HepG2 (cell line): Measurements from ENCODE around the gene ADIPOR2. TPM values are rescaled to one million over a fixed set of nuclear protein-coding genes. Genes with fewer than 3 reads are reported as not detected.

Experiments used
- ATAC-seq: fragments of 200-7000 bp; cut with Tn5 transposase; 3 replicates; pipeline ENCODE4 v1.9.1; 2020; ENCODE audit warnings: mild to moderate bottlenecking, moderate library complexity
- BruUV-seq: library from RNA; stranded (reverse); fragments of 400-500 nt; replicated peaks from 2 replicates; lab custom pipeline; 2021; lab: Mats Ljungman, UMichigan
- CTCF ChIA-PET: fragments of 300-600 bp; formaldehyde crosslinking; extraction: SDS; loops from one replicate; lab custom pipeline; 2021; ENCODE audit warnings: low total read pairs, inconsistent platforms, low intra/inter-chr PET ratio; lab: Yijun Ruan, JAX
- POLR2A ChIA-PET: fragments of 350-600 bp; sonication (Branson Sonifier 250); formaldehyde crosslinking; loops from one replicate; lab custom pipeline; 2020; ENCODE audit warnings: antibody characterized with exemption, inconsistent platforms; lab: Yijun Ruan, JAX
- DNase-seq: peaks from one replicate; pipeline ENCODE4 v3.0.0-alpha.2; 2015; ENCODE audit warnings: low spot score
- FAIRE-seq: peaks from 3 replicates; lab custom pipeline; 2011; peaks lifted over from hg19 to GRCh38; lab: Jason Lieb, UNC
- H2AFZ ChIP-seq: one replicate; pipeline ENCODE4 v1.6.1; 2011; ENCODE audit warnings: low read length, inconsistent platforms
- H3K27ac ChIP-seq: fragments of 300-600 bp; 3 replicates; pipeline ENCODE4 v1.8.0; 2011; ENCODE audit warnings: mixed run types, mild to moderate bottlenecking, mixed read lengths, low read length, inconsistent platforms; ENCODE audit not compliant: insufficient read depth; ENCODE audit errors: extremely low read length
- H3K27me3 ChIP-seq, 2 experiments: fragments of 200-600 bp in 1 of 2; 2 replicates in 1 of 2; 3 replicates in 1 of 2; pipeline versions ENCODE4 v1.6.0 to v1.8.0; 2011; ENCODE audit warnings: low read length in 2 of 2, mild to moderate bottlenecking in 2 of 2, moderate library complexity in 2 of 2, inconsistent platforms in 1 of 2; ENCODE audit not compliant: insufficient read depth in 2 of 2, control insufficient read depth in 1 of 2
- H3K36me3 ChIP-seq, 2 experiments: fragments of 200-600 bp in 1 of 2; replicated peaks in 1 of 2; 2 replicates in 1 of 2; 3 replicates in 1 of 2; pipeline versions ENCODE4 v1.5.1 to v1.8.0; 2011; ENCODE audit warnings: low read length in 2 of 2, inconsistent platforms in 1 of 2; ENCODE audit not compliant: insufficient read depth in 2 of 2, control insufficient read depth in 1 of 2
- H3K4me1 ChIP-seq: 2 replicates; pipeline ENCODE4 v1.5.1; 2012; ENCODE audit warnings: low read length, inconsistent platforms; ENCODE audit not compliant: insufficient read depth
- H3K4me2 ChIP-seq: 2 replicates; pipeline ENCODE4 v1.6.0; 2011; ENCODE audit warnings: low read depth, low read length, inconsistent platforms
- H3K4me3 ChIP-seq, 3 experiments: fragments of 200-600 bp in 1 of 3; sonication (generic), shearing (Covaris generic) in 1 of 3; replicated peaks in 1 of 3; 2 replicates each; pipeline ENCODE4 v1.5.1; 2011 to 2016; ENCODE audit warnings: low read length in 3 of 3, inconsistent platforms in 2 of 3, low read depth in 2 of 3, mild to moderate bottlenecking in 2 of 3, control low read depth in 1 of 3, mixed read lengths in 1 of 3; ENCODE audit not compliant: insufficient read depth in 1 of 3
- H3K79me2 ChIP-seq: one replicate; pipeline ENCODE4 v1.6.1; 2011; ENCODE audit warnings: low read length, inconsistent platforms; ENCODE audit not compliant: insufficient read depth
- H3K9ac ChIP-seq: 2 replicates; pipeline ENCODE4 v1.6.0; 2011; ENCODE audit warnings: mild to moderate bottlenecking, low read depth, low read length, inconsistent platforms; ENCODE audit not compliant: insufficient read depth
- H3K9me3 ChIP-seq: 2 replicates; pipeline ENCODE4 v1.5.1; 2012; ENCODE audit warnings: mild to moderate bottlenecking, low read length
- H4K20me1 ChIP-seq: 2 replicates; pipeline ENCODE4 v1.6.0; 2011; ENCODE audit warnings: inconsistent platforms, mild to moderate bottlenecking, low read length, moderate library complexity; ENCODE audit not compliant: insufficient read depth
- CENPX ChIP-seq: sonication (generic); formaldehyde crosslinking; IDR thresholded peaks from 2 replicates; pipeline ENCODE4 v1.9.0; 2021; ENCODE audit warnings: mild to moderate bottlenecking, missing genetic modification reagents, moderate library complexity
- EED ChIP-seq: sonication (generic); formaldehyde crosslinking; IDR thresholded peaks from 2 replicates; pipeline ENCODE4 v1.5.0; 2020; ENCODE audit warnings: mild to moderate bottlenecking, missing genetic modification reagents
- FOXA1 ChIP-seq, 2 experiments: fragments of 450-650 bp in 1 of 2; sonication (generic) in 1 of 2; formaldehyde crosslinking in 1 of 2; IDR thresholded peaks; 2 replicates each; pipeline versions ENCODE4 v1.4.0 to v1.6.1; 2016 to 2020; ENCODE audit warnings: missing genetic modification reagents in 1 of 2
- SRSF4 ChIP-seq: fragments of 200-400 bp; formaldehyde crosslinking; IDR thresholded peaks from one replicate; pipeline ENCODE4 v1.6.1; 2018; ENCODE audit warnings: mild to moderate bottlenecking, low read depth, low read length, moderate library complexity; ENCODE audit not compliant: poor library complexity, severe bottlenecking
- TAF15 ChIP-seq: fragments of 200-400 bp; formaldehyde crosslinking; IDR thresholded peaks from one replicate; pipeline ENCODE4 v1.6.1; 2018; ENCODE audit warnings: mild to moderate bottlenecking, low read depth, low read length; ENCODE audit not compliant: poor library complexity, severe bottlenecking
- TEAD3 ChIP-seq: optimal IDR thresholded peaks from 2 replicates; pipeline ENCODE3; 2016; ENCODE audit warnings: borderline replicate concordance
- TFAP4 ChIP-seq: sonication (generic); IDR thresholded peaks from 2 replicates; pipeline ENCODE4 v1.6.1; 2016; ENCODE audit warnings: low read depth, borderline replicate concordance
- ZBTB10 ChIP-seq: sonication (generic); formaldehyde crosslinking; IDR thresholded peaks from 2 replicates; pipeline ENCODE4 v1.4.0; 2020; ENCODE audit warnings: missing genetic modification reagents, borderline replicate concordance
- ZNF232 ChIP-seq: sonication (generic); formaldehyde crosslinking; IDR thresholded peaks from 2 replicates; pipeline ENCODE4 v1.4.0; 2020; ENCODE audit warnings: missing genetic modification reagents, borderline replicate concordance
- ZNF670 ChIP-seq: sonication (generic); formaldehyde crosslinking; IDR thresholded peaks from 2 replicates; pipeline ENCODE4 v1.8.0; 2022; ENCODE audit warnings: mild to moderate bottlenecking, missing genetic modification reagents, borderline replicate concordance
- ZNF761 ChIP-seq: sonication (generic); formaldehyde crosslinking; conservative IDR thresholded peaks from 2 replicates; pipeline ENCODE4 v1.4.0; 2020; ENCODE audit warnings: mild to moderate bottlenecking, missing genetic modification reagents
- WGBS: methylation state at CpG from one replicate; pipeline ENCODE4 v1.1.6; 2017; ENCODE audit warnings: low lambda C conversion rate; 5-methylcytosine and 5-hydroxymethylcytosine counted together
- in situ Hi-C: cut with HindIII; loops from 2 replicates; pipeline ENCODE4 v1.10.0; 2017; ENCODE audit warnings: low pct_unique_long_range_greater_than_20kb; ENCODE audit not compliant: extremely low pct_ligation_motif_present
- intact Hi-C: fragments of 100-400 bp; cut with micrococcal nuclease; formaldehyde crosslinking; loops from one replicate; pipeline ENCODE4 v1.10.0; 2022; ENCODE audit not compliant: unreplicated experiment
- polyA plus RNA-seq, 8 experiments: library from polyadenylated mRNA; depleted of rRNA in 3 of 8; stranded (reverse) in 7 of 8; unstranded in 1 of 8; fragments of >200 nt; fragmentation: Illumina TruSeq in 4 of 8; extraction: Trizol in 4 of 8; gene quantifications; 2 replicates each; pipeline versions ENCODE4 v1.2.1 to v1.2.3, GENCODE V29; 2011 to 2016; ENCODE audit warnings: low read depth in 4 of 8, missing spikeins in 1 of 8, mixed read lengths in 1 of 8; ENCODE audit not compliant: insufficient read depth in 1 of 8
- total RNA-seq, 5 experiments: library from RNA; depleted of rRNA; stranded (reverse); fragments of >200 nt; fragmentation: Illumina TruSeq; extraction: Trizol; gene quantifications; 2 replicates each; pipeline ENCODE4 v1.2.3, GENCODE V29; 2016; ENCODE audit warnings: low read depth in 1 of 5
- TF ChIP-seq, protein P1 (sequence below): sonication (generic); formaldehyde crosslinking; IDR thresholded peaks from 2 replicates; pipeline ENCODE4 v1.4.0; 2020; ENCODE audit warnings: low read depth, missing genetic modification reagents

The ADIPOR2 gene
- total and polyA plus RNA-seq, 2 of the 13 experiments (the other 11 are each of a cell fraction or from before 2014, with no cell fraction given) = 35.2 to 52.2 TPM

DNA sequence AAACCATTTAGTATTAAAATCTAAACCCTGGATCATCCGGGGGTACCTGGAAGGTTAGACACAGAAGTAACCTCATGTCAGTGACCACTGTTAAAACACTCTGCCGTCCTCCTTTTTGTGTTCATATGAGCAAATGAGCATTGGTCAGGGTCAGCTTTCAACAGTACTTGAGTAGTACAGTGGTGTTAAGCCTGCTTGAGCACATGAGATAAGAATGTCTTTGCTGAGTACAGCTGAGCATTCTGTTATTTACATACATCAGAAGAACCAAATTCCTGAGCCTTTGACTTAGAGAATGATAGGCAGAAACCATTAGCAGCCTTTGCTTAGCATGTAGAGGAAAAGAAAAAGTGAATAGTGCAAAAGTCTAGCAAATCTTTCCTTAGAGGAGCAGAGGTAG lies 90.9 kb downstream of the ADIPOR2 start:
- Histone ChIP-seq H3K27ac (peak overlapping the region; percentile 8), H3K9ac (no peak overlapping the region), H3K27me3 (no peaks in the 10 kb centered on the region), H3K9me3 (no peaks in the 10 kb centered on the region), H3K4me3 (no peak overlapping the region), H2AFZ (no peak overlapping the region), H3K4me1 (peaks cover 27% of the 10 kb centered on the region), H3K36me3 (peaks cover 25 to 86% of the 10 kb centered on the region in 2 experiments), H3K4me2 (no peak overlapping the region), H4K20me1 (peaks cover 3% of the 10 kb centered on the region; the same call in 1 of the 2 replicates), H3K79me2 (peaks cover 6% of the 10 kb centered on the region)
- CTCF ChIA-PET = no interaction called here
- in situ Hi-C loops = loop anchor here (10.0 kb wide), 1 partner anchor 77 kb away; no protein-coding TSS in a partner anchor
- FAIRE-seq (peak; percentile 37), DNase-seq (peak; percentile 39), ATAC-seq (peak; percentile 55)
- intact Hi-C loops = no loop called here
- TF ChIP-seq TFAP4 = 0 out of 2 replicates have a peak, but pooled peaks have one; percentile 15
- TF ChIP-seq TAF15 = no peak
- TF ChIP-seq FOXA1 (IDR thresholded peaks at IDR 0.05) = no peak
- peak; percentile 34; the same call in 1 of the 2 replicates for TF ChIP-seq FOXA1 (CRISPR knock-in tag; IDR thresholded peaks at IDR 0.05)
- TF ChIP-seq, protein P1, sequence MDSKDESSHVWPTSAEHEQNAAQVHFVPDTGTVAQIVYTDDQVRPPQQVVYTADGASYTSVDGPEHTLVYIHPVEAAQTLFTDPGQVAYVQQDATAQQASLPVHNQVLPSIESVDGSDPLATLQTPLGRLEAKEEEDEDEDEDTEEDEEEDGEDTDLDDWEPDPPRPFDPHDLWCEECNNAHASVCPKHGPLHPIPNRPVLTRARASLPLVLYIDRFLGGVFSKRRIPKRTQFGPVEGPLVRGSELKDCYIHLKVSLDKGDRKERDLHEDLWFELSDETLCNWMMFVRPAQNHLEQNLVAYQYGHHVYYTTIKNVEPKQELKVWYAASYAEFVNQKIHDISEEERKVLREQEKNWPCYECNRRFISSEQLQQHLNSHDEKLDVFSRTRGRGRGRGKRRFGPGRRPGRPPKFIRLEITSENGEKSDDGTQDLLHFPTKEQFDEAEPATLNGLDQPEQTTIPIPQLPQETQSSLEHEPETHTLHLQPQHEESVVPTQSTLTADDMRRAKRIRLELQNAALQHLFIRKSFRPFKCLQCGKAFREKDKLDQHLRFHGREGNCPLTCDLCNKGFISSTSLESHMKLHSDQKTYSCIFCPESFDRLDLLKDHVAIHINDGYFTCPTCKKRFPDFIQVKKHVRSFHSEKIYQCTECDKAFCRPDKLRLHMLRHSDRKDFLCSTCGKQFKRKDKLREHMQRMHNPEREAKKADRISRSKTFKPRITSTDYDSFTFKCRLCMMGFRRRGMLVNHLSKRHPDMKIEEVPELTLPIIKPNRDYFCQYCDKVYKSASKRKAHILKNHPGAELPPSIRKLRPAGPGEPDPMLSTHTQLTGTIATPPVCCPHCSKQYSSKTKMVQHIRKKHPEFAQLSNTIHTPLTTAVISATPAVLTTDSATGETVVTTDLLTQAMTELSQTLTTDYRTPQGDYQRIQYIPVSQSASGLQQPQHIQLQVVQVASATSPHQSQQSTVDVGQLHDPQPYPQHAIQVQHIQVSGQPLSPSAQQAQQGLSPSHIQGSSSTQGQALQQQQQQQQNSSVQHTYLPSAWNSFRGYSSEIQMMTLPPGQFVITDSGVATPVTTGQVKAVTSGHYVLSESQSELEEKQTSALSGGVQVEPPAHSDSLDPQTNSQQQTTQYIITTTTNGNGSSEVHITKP = no peak
- TF ChIP-seq ZNF670 = no peak
- TF ChIP-seq ZNF761 (CRISPR knock-in tag) = no peak
- TF ChIP-seq SRSF4 = no peak
- peak; percentile 17 for TF ChIP-seq TEAD3
- no peak for TF ChIP-seq ZNF232 (CRISPR knock-in tag)
- no peak for TF ChIP-seq EED
- TF ChIP-seq ZBTB10 = no peak
- no peak for TF ChIP-seq CENPX (CRISPR knock-in tag)
- 64% methylated on average over 2 of the region's 2 CpGs for WGBS
- POLR2A ChIA-PET = interaction anchor here (1.3 kb wide), 1 partner anchor 176 kb away, joined by 4 read pairs; no protein-coding TSS in a partner anchor
- no TSS peak for BruUV-seq
